Activated naive CD8-positive, alpha-beta T cell (primary cell): Measurements from ENCODE around the gene ZNF566.

Source experiments
- H3K27ac Mint-ChIP-seq: one replicate; pipeline ENCODE4 v1.8.0; 2021; ENCODE audit warnings: mixed read lengths
- H3K27me3 Mint-ChIP-seq: one replicate; pipeline ENCODE4 v1.8.0; 2021; ENCODE audit warnings: mixed read lengths
- H3K36me3 Mint-ChIP-seq: one replicate; pipeline ENCODE4 v1.8.0; 2021; ENCODE audit warnings: mixed read lengths
- H3K4me1 Mint-ChIP-seq: one replicate; pipeline ENCODE4 v1.8.0; 2021; ENCODE audit warnings: low read depth, mixed read lengths
- H3K4me3 Mint-ChIP-seq: one replicate; pipeline ENCODE4 v1.8.0; 2021; ENCODE audit warnings: mild to moderate bottlenecking, mixed read lengths
- H3K9me3 Mint-ChIP-seq: one replicate; pipeline ENCODE4 v1.8.0; 2021; ENCODE audit warnings: low read depth, mixed read lengths

ZNF566 gene

DNA sequence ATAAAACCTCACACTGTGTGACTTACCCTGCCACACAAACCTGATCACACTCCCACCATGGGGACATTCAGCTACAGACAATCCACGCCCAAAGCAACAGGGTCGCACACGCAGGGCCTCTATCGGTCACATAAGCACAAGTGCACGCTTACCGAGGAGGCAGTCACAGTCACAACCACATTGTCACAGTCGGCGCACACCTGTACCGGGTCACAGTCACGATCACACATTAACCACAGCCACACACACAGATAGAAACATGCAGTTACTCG, 579 bp downstream of the ZNF566 start:
- H3K27me3 Mint-ChIP-seq: no peaks in the 10 kb centered on the region
- H3K27ac Mint-ChIP-seq: peak overlapping the region; percentile 98
- H3K4me1 Mint-ChIP-seq: peaks cover 34% of the 10 kb centered on the region
- peaks cover 3% of the 10 kb centered on the region for H3K9me3 Mint-ChIP-seq
- H3K36me3 Mint-ChIP-seq: peaks cover 18% of the 10 kb centered on the region
- peak overlapping the region; percentile 96 for H3K4me3 Mint-ChIP-seq

DNA sequence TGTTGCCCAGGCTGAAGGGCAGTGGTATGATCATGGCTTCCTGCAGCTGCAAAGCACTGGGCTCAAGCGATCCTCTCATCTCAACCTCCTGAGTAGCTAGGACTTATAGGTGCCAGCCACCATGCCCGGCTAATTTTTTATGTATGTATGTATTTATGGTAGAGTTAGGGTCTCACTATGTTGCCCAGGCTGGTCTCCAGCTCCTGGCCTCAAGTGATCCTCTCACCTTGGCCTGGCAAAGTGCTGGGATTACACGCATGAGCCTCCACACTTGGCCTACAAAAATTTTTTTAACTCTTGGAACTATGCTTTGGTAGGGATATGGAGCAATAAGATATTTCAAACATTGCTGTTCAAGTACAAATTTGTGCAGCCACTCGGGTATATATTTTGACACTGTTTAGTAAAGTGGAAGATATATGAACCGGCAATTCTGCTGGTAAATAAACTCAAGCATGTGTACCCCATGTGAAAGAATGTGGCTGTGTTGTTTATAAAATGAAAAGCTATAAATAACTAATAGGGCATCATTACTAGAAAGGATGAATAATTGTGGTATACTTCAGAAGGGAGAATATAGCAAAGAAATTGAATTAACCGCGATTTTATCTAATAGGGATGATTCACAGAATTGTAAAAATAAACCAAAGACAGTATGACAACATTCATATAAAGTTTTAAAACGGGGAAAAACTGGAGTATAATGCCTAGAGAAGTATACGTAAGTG, 1.1 kb downstream of the ZNF566 start:
- peaks cover 34% of the 10 kb centered on the region for H3K4me1 Mint-ChIP-seq
- peaks cover 21% of the 10 kb centered on the region for H3K36me3 Mint-ChIP-seq
- H3K27me3 Mint-ChIP-seq: no peaks in the 10 kb centered on the region
- H3K27ac Mint-ChIP-seq: peak overlapping the region; percentile 98
- H3K9me3 Mint-ChIP-seq: peaks cover 4% of the 10 kb centered on the region
- H3K4me3 Mint-ChIP-seq: peak overlapping the region; percentile 96

DNA sequence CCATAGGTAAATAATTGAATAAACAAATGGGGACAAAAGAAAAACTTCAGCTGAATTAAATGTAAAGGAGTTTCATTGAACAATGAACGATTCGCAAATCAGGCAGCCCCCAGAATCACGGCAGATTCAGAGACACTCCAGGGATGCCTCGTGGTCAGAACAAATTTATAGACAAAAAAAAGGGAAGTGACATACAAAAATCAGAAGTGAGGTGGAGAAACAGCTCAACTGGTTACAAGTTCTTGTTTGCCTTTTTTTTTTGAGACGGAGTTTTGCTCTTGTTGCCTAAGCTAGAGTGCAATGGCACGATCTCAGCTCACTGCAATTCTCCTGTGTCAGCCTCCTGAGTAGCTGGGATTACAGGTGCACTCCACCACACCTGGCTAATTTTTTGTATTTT, 5.7 kb downstream of the ZNF566 start:
- Mint-ChIP-seq H3K36me3 (peaks cover 45% of the 10 kb centered on the region), H3K4me1 (peaks cover 18% of the 10 kb centered on the region), H3K4me3 (no peak overlapping the region), H3K9me3 (peaks cover 5% of the 10 kb centered on the region), H3K27ac (no peak overlapping the region), H3K27me3 (no peaks in the 10 kb centered on the region)

GRCh38 chr19:36482876-36483275, 6.5 kb downstream of the ZNF566 start:
- Mint-ChIP-seq H3K9me3 (peaks cover 5% of the 10 kb centered on the region), H3K27me3 (no peaks in the 10 kb centered on the region), H3K4me1 (peaks cover 11% of the 10 kb centered on the region), H3K36me3 (peaks cover 51% of the 10 kb centered on the region), H3K27ac (no peak overlapping the region), H3K4me3 (no peak overlapping the region)

GRCh38 chr19:36460046-36460445, 29.3 kb downstream of the ZNF566 start:
- Mint-ChIP-seq H3K4me3 (no peak overlapping the region), H3K36me3 (peaks cover 48% of the 10 kb centered on the region), H3K4me1 (no peaks in the 10 kb centered on the region), H3K27ac (no peak overlapping the region), H3K27me3 (no peaks in the 10 kb centered on the region), H3K9me3 (peaks cover 33% of the 10 kb centered on the region)

GRCh38 chr19:36456831-36457230, 32.5 kb downstream of the ZNF566 start:
- Mint-ChIP-seq H3K27ac (no peak overlapping the region), H3K4me1 (no peaks in the 10 kb centered on the region), H3K27me3 (no peaks in the 10 kb centered on the region), H3K9me3 (peaks cover 34% of the 10 kb centered on the region), H3K4me3 (no peak overlapping the region), H3K36me3 (peaks cover 52% of the 10 kb centered on the region)

- no peaks in the 10 kb centered on the region for H3K4me1 Mint-ChIP-seq
- H3K27me3 Mint-ChIP-seq: no peaks in the 10 kb centered on the region
- H3K36me3 Mint-ChIP-seq: peaks cover 51% of the 10 kb centered on the region
- peaks cover 24% of the 10 kb centered on the region for H3K9me3 Mint-ChIP-seq
- H3K27ac Mint-ChIP-seq: no peak overlapping the region
- no peak overlapping the region for H3K4me3 Mint-ChIP-seq
Measured at GRCh38 chr19:36449059-36449670, 40.2 kb downstream of the ZNF566 start.

DNA sequence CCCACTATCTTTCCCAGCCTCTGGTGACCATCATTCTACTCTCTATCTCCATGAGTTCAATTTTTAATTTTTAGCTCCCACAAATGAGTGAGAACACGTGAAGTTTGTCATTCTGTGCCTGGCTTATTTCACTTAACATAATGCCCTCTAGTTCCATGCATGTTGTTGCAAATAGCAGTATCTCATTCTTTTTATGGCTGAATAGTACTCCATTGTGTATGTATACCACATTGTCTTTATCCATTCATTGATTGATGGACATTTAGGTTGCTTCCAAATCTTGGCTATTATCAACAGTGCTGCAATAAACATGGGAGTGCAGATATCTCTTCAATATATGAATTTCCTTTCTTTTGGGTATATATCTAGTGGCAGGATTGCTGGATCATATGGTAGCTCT, 48.0 kb downstream of the ZNF566 start:
- Mint-ChIP-seq H3K9me3 (peaks cover 21% of the 10 kb centered on the region), H3K36me3 (peaks cover 22% of the 10 kb centered on the region), H3K27ac (no peak overlapping the region), H3K4me1 (no peaks in the 10 kb centered on the region), H3K27me3 (no peaks in the 10 kb centered on the region), H3K4me3 (no peak overlapping the region)

DNA sequence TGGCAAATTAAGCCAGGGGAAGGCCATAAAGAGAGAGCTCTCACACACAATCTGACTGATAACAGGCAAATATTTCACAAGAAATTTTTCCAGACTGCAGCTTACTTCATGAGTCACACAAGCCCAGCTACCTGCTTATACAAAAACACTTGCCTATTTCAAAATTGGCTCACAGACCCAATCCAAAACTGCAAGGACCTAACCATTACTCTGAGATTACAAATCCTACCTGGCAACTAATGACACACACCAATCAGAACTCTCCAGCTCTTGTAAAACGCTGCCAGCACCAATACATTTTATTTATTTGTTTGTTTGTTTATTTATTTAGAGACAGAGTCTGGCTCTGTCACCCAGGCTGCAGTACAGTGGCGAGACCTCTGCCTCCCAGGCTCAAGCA, 52.8 kb downstream of the ZNF566 start:
- Mint-ChIP-seq H3K4me3 (no peak overlapping the region), H3K27ac (no peak overlapping the region), H3K27me3 (no peaks in the 10 kb centered on the region), H3K4me1 (no peaks in the 10 kb centered on the region), H3K9me3 (peaks cover 24% of the 10 kb centered on the region), H3K36me3 (peaks cover 21% of the 10 kb centered on the region)

- H3K36me3 Mint-ChIP-seq: peaks cover 25% of the 10 kb centered on the region
- peaks cover 23% of the 10 kb centered on the region for H3K9me3 Mint-ChIP-seq
- no peak overlapping the region for H3K27ac Mint-ChIP-seq
- H3K4me3 Mint-ChIP-seq: no peak overlapping the region
- H3K27me3 Mint-ChIP-seq: peaks cover 23% of the 10 kb centered on the region
- peaks cover 5% of the 10 kb centered on the region for H3K4me1 Mint-ChIP-seq
Measured at GRCh38 chr19:36423925-36424324, 65.4 kb downstream of the ZNF566 start.

DNA sequence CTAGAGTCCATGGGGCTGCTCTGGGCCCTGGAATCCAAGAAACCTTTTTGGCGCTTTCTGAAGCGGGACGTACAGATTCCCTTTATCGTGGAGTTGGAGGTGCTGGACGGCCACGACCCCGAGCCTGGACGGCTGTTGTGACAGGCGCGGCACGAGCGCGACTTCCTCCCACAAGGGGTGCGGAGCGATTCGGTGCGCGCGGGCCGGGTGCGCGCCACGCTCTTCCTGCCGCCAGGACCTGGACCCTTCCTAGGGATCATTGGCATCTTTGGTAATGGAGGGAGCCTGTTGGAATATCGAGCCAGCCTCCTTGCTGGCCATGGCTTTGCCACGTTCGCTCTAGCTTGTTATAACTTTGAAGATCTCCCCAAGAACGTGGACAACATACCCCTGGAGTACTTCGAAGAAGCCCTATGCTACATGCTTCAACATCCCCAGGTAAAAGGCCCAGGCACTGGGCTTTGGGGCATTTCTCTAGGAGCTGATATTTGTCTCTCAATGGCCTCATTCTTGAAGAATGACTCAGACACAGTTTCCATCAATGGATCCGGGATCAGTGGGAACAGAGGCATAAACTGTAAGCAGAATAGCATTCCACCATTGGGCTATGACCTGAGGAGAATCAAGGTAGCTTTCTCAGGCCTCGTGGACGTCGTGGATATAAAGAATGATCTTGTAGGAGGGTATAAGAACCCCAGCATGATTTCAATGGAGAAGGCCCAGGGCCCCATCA, 67.4 kb downstream of the ZNF566 start:
- H3K27me3 Mint-ChIP-seq: peaks cover 23% of the 10 kb centered on the region

GRCh38 chr19:36420961-36421748, 68.2 kb downstream of the ZNF566 start:
- peaks cover 28% of the 10 kb centered on the region for H3K36me3 Mint-ChIP-seq
- peaks cover 20% of the 10 kb centered on the region for H3K9me3 Mint-ChIP-seq

More for the DNA sequence above, 67.4 kb downstream of the ZNF566 start:
- H3K36me3 Mint-ChIP-seq: peaks cover 30% of the 10 kb centered on the region
- H3K27ac Mint-ChIP-seq: no peak overlapping the region
- peaks cover 22% of the 10 kb centered on the region for H3K9me3 Mint-ChIP-seq
- peaks cover 20% of the 10 kb centered on the region for H3K4me1 Mint-ChIP-seq
- H3K4me3 Mint-ChIP-seq: peak overlapping the region; percentile 64

GRCh38 chr19:36418287-36419001, 70.9 kb downstream of the ZNF566 start, which contains the start of gene ZFP82:
ZFP82 (minus strand) TSS chr19:36418644; CDS start chr19:36409789, 8,855 bp downstream.
- Mint-ChIP-seq H3K27ac (peak within 1 kb of the TSS; percentile 92), H3K27me3 (peaks cover 16% of the 10 kb centered on the region), H3K36me3 (peaks cover 24% of the 10 kb centered on the region), H3K4me1 (peaks cover 22% of the 10 kb centered on the region), H3K9me3 (peaks cover 7% of the 10 kb centered on the region), H3K4me3 (peak within 1 kb of the TSS; percentile 92)

More at GRCh38 chr19:36420961-36421748, 68.2 kb downstream of the ZNF566 start:
- Mint-ChIP-seq H3K4me3 (peak overlapping the region; percentile 74), H3K27ac (no peak overlapping the region), H3K27me3 (peaks cover 23% of the 10 kb centered on the region), H3K4me1 (peaks cover 20% of the 10 kb centered on the region)

DNA sequence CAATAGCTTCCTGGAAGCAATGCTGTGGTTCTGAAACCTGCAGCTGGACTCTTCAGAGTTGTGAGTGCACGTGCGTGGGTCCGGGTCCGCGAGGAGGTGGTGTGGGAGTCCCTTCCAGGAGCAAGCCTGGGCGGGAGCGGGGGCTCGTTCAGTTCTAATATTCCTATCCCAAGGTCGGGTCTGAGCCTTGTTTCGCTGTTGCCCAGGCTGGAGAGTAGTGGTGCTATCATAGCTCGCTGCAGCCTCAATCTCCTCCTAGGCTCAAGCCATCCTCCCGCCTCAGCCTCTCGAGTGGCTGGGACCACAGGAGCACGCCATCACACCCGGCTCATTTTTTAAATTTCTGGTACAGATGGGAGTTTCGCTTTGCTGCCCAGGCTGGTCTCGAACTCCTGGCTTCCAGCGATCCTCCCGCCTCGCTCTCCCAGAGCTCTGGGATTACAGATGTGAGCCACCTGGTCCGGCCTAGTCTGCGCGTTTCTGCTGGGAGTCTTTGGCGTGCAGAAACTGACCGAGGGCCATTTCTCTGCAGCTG, 71.5 kb downstream of the ZNF566 start:
- Mint-ChIP-seq H3K27ac (peak overlapping the region; percentile 92), H3K27me3 (peaks cover 14% of the 10 kb centered on the region), H3K4me3 (peak overlapping the region; percentile 92), H3K4me1 (peaks cover 22% of the 10 kb centered on the region), H3K36me3 (peaks cover 30% of the 10 kb centered on the region), H3K9me3 (peaks cover 7% of the 10 kb centered on the region)
